Keratinocyte (primary cell): Measurements from ENCODE around the gene CCDC126. TPM values are rescaled to one million over a fixed set of nuclear protein-coding genes. Genes with fewer than 3 reads are reported as not detected.
A peak's percentile ranks its signal among the peaks of the same experiment; 100 is the strongest.

ENCODE experiments used
- DNase-seq: peaks from one replicate; pipeline ENCODE4 v3.0.0-alpha.2; 2011; ENCODE audit warnings: low read depth, missing footprints, low spot score
- FAIRE-seq: peaks from 2 replicates; lab custom pipeline; 2011; peaks lifted over from hg19 to GRCh38; lab: Jason Lieb, UNC
- H2AFZ ChIP-seq: 2 replicates; pipeline ENCODE4 v1.6.0; 2012; ENCODE audit warnings: low read length, control low read depth, inconsistent platforms; ENCODE audit not compliant: control insufficient read depth
- H3K27ac ChIP-seq: 2 replicates; pipeline ENCODE4 v1.5.1; 2011; ENCODE audit warnings: low read length; ENCODE audit not compliant: control insufficient read depth, insufficient read depth
- H3K27me3 ChIP-seq: 3 replicates; pipeline ENCODE4 v1.6.0; 2011; ENCODE audit warnings: low read length; ENCODE audit not compliant: control insufficient read depth, insufficient read depth; ENCODE audit errors: extremely low read depth
- H3K36me3 ChIP-seq, 2 experiments: 2 replicates in 1 of 2; 3 replicates in 1 of 2; pipeline ENCODE4 v1.5.1; 2011; ENCODE audit warnings: low read length in 2 of 2, mild to moderate bottlenecking in 1 of 2; ENCODE audit not compliant: control insufficient read depth in 2 of 2, insufficient read depth in 2 of 2; ENCODE audit errors: extremely low read depth in 1 of 2
- H3K4me1 ChIP-seq: 3 replicates; pipeline ENCODE4 v1.5.1; 2011; ENCODE audit warnings: low read length; ENCODE audit not compliant: control insufficient read depth, insufficient read depth; ENCODE audit errors: extremely low read depth
- H3K4me2 ChIP-seq: 3 replicates; pipeline ENCODE4 v1.6.0; 2011; ENCODE audit warnings: low read depth, low read length; ENCODE audit not compliant: control insufficient read depth, insufficient read depth; ENCODE audit errors: extremely low read depth
- H3K4me3 ChIP-seq, 3 experiments: fragments of 200-600 bp in 1 of 3; sonication (generic) in 1 of 3; 2 replicates in 2 of 3; 3 replicates in 1 of 3; pipeline ENCODE4 v1.5.1; 2011 to 2016; ENCODE audit warnings: low read length in 3 of 3, mild to moderate bottlenecking in 3 of 3, control low read depth in 2 of 3, inconsistent platforms in 1 of 3, low read depth in 1 of 3, mixed read lengths in 1 of 3, mixed run types in 1 of 3, moderate library complexity in 1 of 3; ENCODE audit not compliant: control insufficient read depth in 2 of 3, insufficient read depth in 2 of 3; ENCODE audit errors: extremely low read depth in 1 of 3
- H3K79me2 ChIP-seq: 2 replicates; pipeline ENCODE4 v1.6.0; 2012; ENCODE audit warnings: low read length; ENCODE audit not compliant: control insufficient read depth, insufficient read depth
- H3K9ac ChIP-seq: 3 replicates; pipeline ENCODE4 v1.6.0; 2011; ENCODE audit warnings: low read length; ENCODE audit not compliant: control insufficient read depth, insufficient read depth; ENCODE audit errors: extremely low read depth
- H3K9me1 ChIP-seq: 3 replicates; pipeline ENCODE4 v1.6.0; 2011; ENCODE audit warnings: low read length; ENCODE audit not compliant: control insufficient read depth, insufficient read depth; ENCODE audit errors: extremely low read depth
- H3K9me3 ChIP-seq: 2 replicates; pipeline ENCODE4 v1.5.1; 2012; ENCODE audit warnings: low read depth, low read length; ENCODE audit not compliant: control insufficient read depth
- H4K20me1 ChIP-seq: 3 replicates; pipeline ENCODE4 v1.6.0; 2011; ENCODE audit warnings: low read length; ENCODE audit not compliant: control insufficient read depth, insufficient read depth; ENCODE audit errors: extremely low read depth
- EZH2 ChIP-seq: IDR thresholded peaks from one replicate; pipeline ENCODE4 v1.6.1; 2012; ENCODE audit warnings: inconsistent platforms, mild to moderate bottlenecking, low read length, moderate library complexity
- dilution Hi-C: fragments of 300-500 bp; cut with MboI; formaldehyde crosslinking; loops from one replicate; pipeline ENCODE4 v1.7.0; 2020; ENCODE audit warnings: low sequenced_read_pairs; ENCODE audit not compliant: extremely low pct_ligation_motif_present
- polyA minus RNA-seq, 3 experiments: library from RNA; depleted of rRNA, polyadenylated mRNA; stranded (reverse); fragments of >200 nt; gene quantifications; 1 replicate in 1 of 3; 2 replicates in 1 of 3; 3 replicates in 1 of 3; pipeline ENCODE4 v1.2.3, GENCODE V29; 2011
- polyA plus RNA-seq, 5 experiments: library from polyadenylated mRNA; depleted of rRNA in 3 of 5; stranded (reverse) in 3 of 5; stranded (forward) in 1 of 5; unstranded in 1 of 5; fragments of >200 nt; gene quantifications; 1 replicate in 1 of 5; 2 replicates in 3 of 5; 3 replicates in 1 of 5; pipeline versions ENCODE4 v1.2.1 to v1.2.3, GENCODE V29; 2011 to 2012; ENCODE audit warnings: missing spikeins in 2 of 5, low read depth in 1 of 5, low replicate concordance in 1 of 5
- TF ChIP-seq, protein P1 (sequence below), 3 experiments: IDR thresholded peaks in 1 of 3; conservative IDR thresholded peaks in 1 of 3; optimal IDR thresholded peaks in 1 of 3; 2 replicates in 2 of 3; 3 replicates in 1 of 3; pipeline versions ENCODE3 to v1.5.1; 2011; ENCODE audit warnings: low read length in 3 of 3, mild to moderate bottlenecking in 3 of 3, moderate library complexity in 2 of 3, control low read depth in 1 of 3, inconsistent platforms in 1 of 3; ENCODE audit not compliant: insufficient read depth in 2 of 3; ENCODE audit errors: extremely low read depth in 1 of 3

The CCDC126 gene, protein sequence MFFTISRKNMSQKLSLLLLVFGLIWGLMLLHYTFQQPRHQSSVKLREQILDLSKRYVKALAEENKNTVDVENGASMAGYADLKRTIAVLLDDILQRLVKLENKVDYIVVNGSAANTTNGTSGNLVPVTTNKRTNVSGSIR
- polyA plus RNA-seq (5.1 to 8.6 TPM (median 8.4 TPM) in 3 replicates), polyA minus RNA-seq (0.39 to 15.8 TPM (median 3.7 TPM) in 3 replicates)
- 9.8 TPM for polyA plus RNA-seq (2011; ENCODE audit: low read depth)
- 5.2 and 7.6 TPM in 2 replicates for polyA plus RNA-seq (2011; cell fraction: cytosol; rRNA removed)
- 8.5 and 10.0 TPM in 2 replicates for polyA plus RNA-seq (2011; cell fraction: nucleus; rRNA removed)
- polyA plus RNA-seq (2012; ENCODE audit: low replicate concordance), result 6.1 and 10.3 TPM in 2 replicates
- 6.3 TPM for polyA minus RNA-seq (2011; cell fraction: cytosol; rRNA and poly(A)+ RNA removed)
- polyA minus RNA-seq (2011; cell fraction: nucleus; rRNA and poly(A)+ RNA removed), result 7.8 and 11.2 TPM in 2 replicates

DNA sequence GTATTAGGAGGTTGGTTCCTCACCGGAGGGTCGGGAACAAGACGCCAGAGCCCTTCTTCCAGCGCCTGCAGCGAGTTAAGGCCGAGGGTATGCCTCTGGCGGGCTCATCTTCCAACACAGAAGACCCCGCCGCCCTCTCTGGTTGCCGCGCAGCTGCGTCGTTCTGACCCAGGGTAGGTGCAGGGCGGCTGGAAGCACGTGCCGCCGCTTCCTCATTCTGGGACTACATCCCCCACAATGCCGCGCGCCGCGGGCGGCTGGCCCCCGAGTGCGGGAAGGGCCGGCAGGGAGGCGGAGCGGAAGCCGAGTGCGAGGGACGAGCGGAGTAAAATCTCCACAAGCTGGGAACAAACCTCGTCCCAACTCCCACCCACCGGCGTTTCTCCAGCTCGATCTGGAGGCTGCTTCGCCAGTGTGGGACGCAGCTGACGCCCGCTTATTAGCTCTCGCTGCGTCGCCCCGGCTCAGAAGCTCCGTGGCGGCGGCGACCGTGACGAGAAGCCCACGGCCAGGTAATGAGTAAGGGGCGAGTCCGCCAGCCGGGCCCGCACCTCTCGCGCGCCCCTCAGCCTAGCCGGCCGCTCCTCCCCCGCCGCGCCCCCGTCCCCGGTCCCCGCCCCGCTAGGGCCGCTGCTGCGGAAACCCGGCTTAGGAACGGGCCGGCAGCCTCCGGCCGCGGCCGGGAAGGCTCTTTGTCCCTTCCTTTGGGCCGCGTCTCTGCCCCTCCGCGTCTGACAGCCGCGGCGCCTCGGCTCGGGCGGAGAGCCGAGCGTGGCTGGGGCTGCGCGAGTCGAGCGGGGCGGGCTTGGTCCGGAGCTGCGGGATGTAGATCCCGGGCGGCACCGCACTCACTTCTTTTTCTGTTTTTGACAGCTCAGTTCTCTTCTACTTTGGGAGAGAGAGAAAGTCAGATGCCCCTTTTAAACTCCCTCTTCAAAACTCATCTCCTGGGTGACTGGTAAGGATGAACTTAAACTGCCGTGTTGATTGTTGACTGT lies at the start of gene CCDC126:
CCDC126 (plus strand) TSS at position 289 of the 998 bp plus-strand sequence. CDS start 13,934 bp downstream, outside the sequence.
- TF ChIP-seq, protein P1, sequence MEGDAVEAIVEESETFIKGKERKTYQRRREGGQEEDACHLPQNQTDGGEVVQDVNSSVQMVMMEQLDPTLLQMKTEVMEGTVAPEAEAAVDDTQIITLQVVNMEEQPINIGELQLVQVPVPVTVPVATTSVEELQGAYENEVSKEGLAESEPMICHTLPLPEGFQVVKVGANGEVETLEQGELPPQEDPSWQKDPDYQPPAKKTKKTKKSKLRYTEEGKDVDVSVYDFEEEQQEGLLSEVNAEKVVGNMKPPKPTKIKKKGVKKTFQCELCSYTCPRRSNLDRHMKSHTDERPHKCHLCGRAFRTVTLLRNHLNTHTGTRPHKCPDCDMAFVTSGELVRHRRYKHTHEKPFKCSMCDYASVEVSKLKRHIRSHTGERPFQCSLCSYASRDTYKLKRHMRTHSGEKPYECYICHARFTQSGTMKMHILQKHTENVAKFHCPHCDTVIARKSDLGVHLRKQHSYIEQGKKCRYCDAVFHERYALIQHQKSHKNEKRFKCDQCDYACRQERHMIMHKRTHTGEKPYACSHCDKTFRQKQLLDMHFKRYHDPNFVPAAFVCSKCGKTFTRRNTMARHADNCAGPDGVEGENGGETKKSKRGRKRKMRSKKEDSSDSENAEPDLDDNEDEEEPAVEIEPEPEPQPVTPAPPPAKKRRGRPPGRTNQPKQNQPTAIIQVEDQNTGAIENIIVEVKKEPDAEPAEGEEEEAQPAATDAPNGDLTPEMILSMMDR (optimal IDR thresholded peaks at IDR 0.05 in 1 of 3, IDR thresholded peaks at IDR 0.05 in 1 of 3, conservative IDR thresholded peaks at IDR 0.05 in 1 of 3; ENCODE audit: extremely low read depth in 1 of 3, insufficient read depth in 2 of 3, low read length in 3 of 3), result no peak
- TF ChIP-seq EZH2, result no peak
- Histone ChIP-seq H2AFZ (peak within 1 kb of the TSS; percentile 98), H3K79me2 (peaks cover 1% of the 10 kb centered on the region), H3K4me3 (peak within 1 kb of the TSS; percentile 75 to 95 (median 82)), H3K27me3 (no peaks in the 10 kb centered on the region), H3K36me3 (no peaks in the 10 kb centered on the region), H4K20me1 (no peaks in the 10 kb centered on the region), H3K9ac (peak within 1 kb of the TSS; percentile 78), H3K27ac (peak within 1 kb of the TSS; percentile 55), H3K9me3 (no peaks in the 10 kb centered on the region), H3K4me1 (peaks cover 19% of the 10 kb centered on the region), H3K9me1 (no peaks in the 10 kb centered on the region), H3K4me2 (peak within 1 kb of the TSS; percentile 88)
- DNase-seq (no peak), FAIRE-seq (no peak)
- dilution Hi-C loops, result no loop called here

DNA sequence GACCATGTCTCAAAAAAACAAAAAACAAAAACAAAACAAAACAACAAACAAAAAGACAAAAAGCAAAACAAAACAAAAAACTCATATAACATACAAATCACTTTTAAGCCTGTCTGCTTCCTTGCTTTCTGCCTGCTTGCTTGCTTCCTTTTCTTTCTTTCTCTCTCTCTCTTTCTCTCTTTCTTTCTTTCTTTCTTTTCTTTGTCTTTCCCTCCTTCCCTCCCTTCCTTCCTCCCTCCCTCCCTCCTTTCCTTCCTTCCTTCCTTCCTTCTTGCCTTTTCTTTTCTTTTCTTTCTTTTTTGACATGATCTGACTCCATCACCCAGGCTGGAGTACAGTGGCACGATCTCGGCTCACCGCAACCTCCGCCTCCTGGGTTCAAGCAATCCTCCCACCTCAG lies 49.5 kb upstream of the CCDC126 start:
- FAIRE-seq (no peak), DNase-seq (no peak)
- Histone ChIP-seq H3K36me3 (no peaks in the 10 kb centered on the region), H3K4me1 (no peaks in the 10 kb centered on the region), H3K9me1 (no peaks in the 10 kb centered on the region), H3K4me3 (no peak overlapping the region), H2AFZ (no peak overlapping the region), H3K4me2 (no peak overlapping the region), H3K9me3 (no peaks in the 10 kb centered on the region), H3K27me3 (no peaks in the 10 kb centered on the region), H3K27ac (no peak overlapping the region), H3K79me2 (no peaks in the 10 kb centered on the region), H3K9ac (no peak overlapping the region), H4K20me1 (no peaks in the 10 kb centered on the region)
- dilution Hi-C loops, result no loop called here
- TF ChIP-seq, protein P1 (optimal IDR thresholded peaks at IDR 0.05 in 1 of 3, IDR thresholded peaks at IDR 0.05 in 1 of 3, conservative IDR thresholded peaks at IDR 0.05 in 1 of 3; ENCODE audit: extremely low read depth in 1 of 3, insufficient read depth in 2 of 3, low read length in 3 of 3), result no peak
- no peak for TF ChIP-seq EZH2
